ENCODE measurements around the gene GOLGA8O. TPM values are rescaled to one million over a fixed set of nuclear protein-coding genes. Genes with fewer than 3 reads are reported as not detected.
"Not testable (repeated sequence)": the region's sequence is repeated elsewhere in the genome, so short reads cannot be mapped to it uniquely, and the experiment has no call there.

The GOLGA8O gene
- total and polyA plus RNA-seq, 2 of the 8 experiments (the other 6 are each of a cell fraction or from before 2014, with no cell fraction given): not detected

DNA sequence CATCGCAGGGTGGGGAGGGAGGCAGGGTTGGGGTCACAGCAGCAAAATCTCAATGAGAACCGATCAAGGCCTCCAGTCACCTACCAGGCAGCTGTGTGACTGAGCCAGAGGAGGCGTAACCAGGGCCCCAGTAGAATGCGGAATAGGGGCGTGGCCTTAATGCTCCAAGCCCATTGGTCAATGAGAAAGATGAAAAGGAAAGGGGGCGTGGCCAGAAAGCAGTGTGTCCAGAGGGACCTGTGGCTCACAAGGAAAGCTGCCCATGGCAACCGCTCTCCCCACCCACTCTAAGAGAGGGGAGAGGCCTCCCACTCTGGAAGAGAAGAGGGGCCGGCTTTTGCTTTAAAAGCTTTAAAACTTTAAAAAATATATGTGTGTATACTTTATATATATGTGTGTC, 52.2 kb downstream of the GOLGA8O start, which contains the start of gene GOLGA8K:
Gene GOLGA8K (minus strand): TSS at position 101 of the 400 bp plus-strand sequence. CDS start 98 bp downstream, at position 3.
- H3K27ac ChIP-seq (ENCODE audit: low read depth, low read length); H3K79me2 ChIP-seq (ENCODE audit: control insufficient read depth in 1 of 2, insufficient read depth in 2 of 2, low read length in 2 of 2); H2AFZ ChIP-seq (ENCODE audit: low read length); H3K4ac ChIP-seq (replicated peaks; ENCODE audit: insufficient read length, low read depth, low read length); H3K9me3 ChIP-seq (ENCODE audit: insufficient read depth in 2 of 2, low read depth in 1 of 2, low read length in 1 of 2); CTCF ChIA-PET (ENCODE audit: partially characterized antibody); FAIRE-seq; H2BK120ac ChIP-seq (replicated peaks; ENCODE audit: low read depth, low read length); H4K8ac ChIP-seq (ENCODE audit: extremely low read depth, insufficient read depth, low read length); H3K9ac ChIP-seq (replicated peaks in 1 of 4; ENCODE audit: extremely low read depth in 1 of 4, low read depth in 3 of 4, low read length in 3 of 4); H3K4me2 ChIP-seq (ENCODE audit: insufficient read depth in 1 of 2, low read depth in 2 of 2, low read length in 2 of 2); H3K18ac ChIP-seq (ENCODE audit: extremely low read depth, low read length); H3K27me3 ChIP-seq (replicated peaks in 1 of 4; ENCODE audit: control insufficient read depth in 3 of 4, extremely low read depth in 1 of 4, insufficient read depth in 3 of 4, low read length in 3 of 4); H2BK12ac ChIP-seq (ENCODE audit: low read depth, low read length); H3K23ac ChIP-seq (ENCODE audit: insufficient read length); H3K4me1 ChIP-seq (replicated peaks in 1 of 4; ENCODE audit: control insufficient read depth in 3 of 4, insufficient read depth in 4 of 4, low read length in 3 of 4); H3K79me1 ChIP-seq (ENCODE audit: low read depth, low read length); H4K5ac ChIP-seq (ENCODE audit: insufficient read length, low read depth, low read length); H3K36me3 ChIP-seq (ENCODE audit: control insufficient read depth in 2 of 4, insufficient read depth in 4 of 4, low read length in 3 of 4); H3K56ac ChIP-seq (replicated peaks; ENCODE audit: insufficient read length, low read depth, low read length); H3K23me2 ChIP-seq (ENCODE audit: low read depth, low read length); H3K14ac ChIP-seq (ENCODE audit: insufficient read length); H4K91ac ChIP-seq (replicated peaks; ENCODE audit: insufficient read length, low read length); H2BK15ac ChIP-seq (ENCODE audit: low read length); H2AK5ac ChIP-seq (ENCODE audit: low read depth, low read length); H4K20me1 ChIP-seq (replicated peaks in 1 of 2; ENCODE audit: control insufficient read depth in 1 of 2, insufficient read depth in 2 of 2, low read length in 2 of 2); POLR2A ChIA-PET (ENCODE audit: partially characterized antibody); H2BK20ac ChIP-seq (ENCODE audit: low read length); DNase-seq (ENCODE audit: low read depth in 1 of 2, low spot score in 2 of 2); H3K4me3 ChIP-seq (ENCODE audit: extremely low read depth in 1 of 4, insufficient read depth in 2 of 4, low read depth in 3 of 4, low read length in 4 of 4); H2BK5ac ChIP-seq (ENCODE audit: low read depth, low read length): not testable (repeated sequence)
- no CpG with 5 or more reads among the region's 8 CpGs for WGBS, 2 experiments (ENCODE audit: extremely low coverage in 1 of 2, insufficient coverage in 1 of 2, insufficient read length in 1 of 2, insufficient replicate concordance in 2 of 2, low coverage in 1 of 2, low lambda C conversion rate in 2 of 2, missing lambda C conversion rate in 1 of 2)

GRCh38 chr15:32396522-32396921, 58.9 kb downstream of the GOLGA8O start:
- H2BK5ac ChIP-seq (ENCODE audit: low read depth, low read length); DNase-seq (ENCODE audit: low read depth in 1 of 2, low spot score in 2 of 2); H4K8ac ChIP-seq (ENCODE audit: extremely low read depth, insufficient read depth, low read length); H3K27me3 ChIP-seq (replicated peaks in 1 of 4; ENCODE audit: control insufficient read depth in 3 of 4, extremely low read depth in 1 of 4, insufficient read depth in 3 of 4, low read length in 3 of 4); H3K14ac ChIP-seq (ENCODE audit: insufficient read length); H3K9me3 ChIP-seq (ENCODE audit: insufficient read depth in 2 of 2, low read depth in 1 of 2, low read length in 1 of 2); H2AK5ac ChIP-seq (ENCODE audit: low read depth, low read length); FAIRE-seq; H2BK12ac ChIP-seq (ENCODE audit: low read depth, low read length); H3K4me2 ChIP-seq (ENCODE audit: insufficient read depth in 1 of 2, low read depth in 2 of 2, low read length in 2 of 2); H4K5ac ChIP-seq (ENCODE audit: insufficient read length, low read depth, low read length); POLR2A ChIA-PET (ENCODE audit: partially characterized antibody); H3K4me3 ChIP-seq (ENCODE audit: extremely low read depth in 1 of 4, insufficient read depth in 2 of 4, low read depth in 3 of 4, low read length in 4 of 4); CTCF ChIA-PET (ENCODE audit: partially characterized antibody); H3K36me3 ChIP-seq (ENCODE audit: control insufficient read depth in 2 of 4, insufficient read depth in 4 of 4, low read length in 3 of 4); H4K20me1 ChIP-seq (replicated peaks in 1 of 2; ENCODE audit: control insufficient read depth in 1 of 2, insufficient read depth in 2 of 2, low read length in 2 of 2); H3K23ac ChIP-seq (ENCODE audit: insufficient read length); H3K9ac ChIP-seq (replicated peaks in 1 of 4; ENCODE audit: extremely low read depth in 1 of 4, low read depth in 3 of 4, low read length in 3 of 4); H3K56ac ChIP-seq (replicated peaks; ENCODE audit: insufficient read length, low read depth, low read length); H3K4ac ChIP-seq (replicated peaks; ENCODE audit: insufficient read length, low read depth, low read length); H3K27ac ChIP-seq (ENCODE audit: low read depth, low read length); H3K18ac ChIP-seq (ENCODE audit: extremely low read depth, low read length); H2BK20ac ChIP-seq (ENCODE audit: low read length); H3K79me2 ChIP-seq (ENCODE audit: control insufficient read depth in 1 of 2, insufficient read depth in 2 of 2, low read length in 2 of 2); H4K91ac ChIP-seq (replicated peaks; ENCODE audit: insufficient read length, low read length); H2BK15ac ChIP-seq (ENCODE audit: low read length); H3K23me2 ChIP-seq (ENCODE audit: low read depth, low read length); H2BK120ac ChIP-seq (replicated peaks; ENCODE audit: low read depth, low read length); H3K79me1 ChIP-seq (ENCODE audit: low read depth, low read length); H3K4me1 ChIP-seq (replicated peaks in 1 of 4; ENCODE audit: control insufficient read depth in 3 of 4, insufficient read depth in 4 of 4, low read length in 3 of 4); H2AFZ ChIP-seq (ENCODE audit: low read length): not testable (repeated sequence)
- WGBS, 2 experiments (ENCODE audit: extremely low coverage in 1 of 2, insufficient coverage in 1 of 2, insufficient read length in 1 of 2, insufficient replicate concordance in 2 of 2, low coverage in 1 of 2, low lambda C conversion rate in 2 of 2, missing lambda C conversion rate in 1 of 2): 93% methylated on average over 2 of the region's 8 CpGs; no CpG with 5 or more reads in 1 of the 2 experiments

All from H1 (cell line).